Measurements from ENCODE around the gene UBTD2. TPM values are rescaled to one million over a fixed set of nuclear protein-coding genes. Genes with fewer than 3 reads are reported as not detected.

The UBTD2 gene
- total RNA-seq, 3 donors from 2014 or later (not counting 1 experiment from before 2014, with no cell fraction given) = 1.7 to 3.3 (median 2.6) TPM

GRCh38 chr5:172185096-172185461, 98.5 kb downstream of the UBTD2 start:
- peak overlapping the region; percentile 66 for H3K4me3 ChIP-seq (ENCODE audit: low read length)
- 2% methylated on average over 10 of the region's 10 CpGs for WGBS (ENCODE audit: insufficient coverage)
- H3K4me1 Mint-ChIP-seq = peaks cover 52% of the 10 kb centered on the region in 2 donors

GRCh38 chr5:172183881-172184280, 99.7 kb downstream of the UBTD2 start:
- Histone ChIP-seq H3K27me3 (ENCODE audit: control insufficient read depth, insufficient read depth, low read length) (no peaks in the 10 kb centered on the region), H3K9me3 (ENCODE audit: control insufficient read depth, insufficient read depth, low read length) (no peaks in the 10 kb centered on the region), H3K27ac (ENCODE audit: low read length) (peak overlapping the region; percentile 85), H3K4me3 (ENCODE audit: low read length) (peak overlapping the region; percentile 66), H3K36me3 (ENCODE audit: control insufficient read depth, insufficient read depth, low read length) (peaks cover 9% of the 10 kb centered on the region), H3K4me1 (ENCODE audit: control insufficient read depth, insufficient read depth, low read length) (peaks cover 74% of the 10 kb centered on the region)
- 49% methylated on average over 4 of the region's 4 CpGs for WGBS (ENCODE audit: insufficient coverage)
- Mint-ChIP-seq H3K27ac (peak overlapping the region; percentile 97 to 98), H3K4me1 (peaks cover 63 to 64% of the 10 kb centered on the region in 2 donors), H3K9me3 (no peaks in the 10 kb centered on the region), H3K4me3 (peak overlapping the region; percentile 98), H3K36me3 (no peaks in the 10 kb centered on the region), H3K27me3 (ENCODE audit: low read depth in 2 of 2) (no peaks in the 10 kb centered on the region)
- ATAC-seq (no peak), DNase-seq (peak in 1 of 2 donors; percentile 25)
- TF ChIP-seq CTCF (IDR thresholded peaks at IDR 0.05) = no peak
- intact Hi-C loops (cut with micrococcal nuclease) = loop anchor here (2.0 to 10.0 kb wide), 2 partner anchors 35 to 101 kb away; partner anchors contain the start of gene UBTD2

More at GRCh38 chr5:172185096-172185461, 98.5 kb downstream of the UBTD2 start:
- Histone ChIP-seq H3K36me3 (ENCODE audit: control insufficient read depth, insufficient read depth, low read length) (peaks cover 9% of the 10 kb centered on the region), H3K27ac (ENCODE audit: low read length) (peak overlapping the region; percentile 85), H3K4me1 (ENCODE audit: control insufficient read depth, insufficient read depth, low read length) (peaks cover 62% of the 10 kb centered on the region), H3K9me3 (ENCODE audit: control insufficient read depth, insufficient read depth, low read length) (no peaks in the 10 kb centered on the region), H3K27me3 (ENCODE audit: control insufficient read depth, insufficient read depth, low read length) (no peaks in the 10 kb centered on the region)
- intact Hi-C loops (cut with micrococcal nuclease) = loop anchor here (1.0 to 10.0 kb wide), 4 partner anchors 10 to 178 kb away; partner anchors contain the start of genes FBXW11 and UBTD2
- Mint-ChIP-seq H3K36me3 (no peaks in the 10 kb centered on the region), H3K27me3 (ENCODE audit: low read depth in 2 of 2) (no peaks in the 10 kb centered on the region), H3K4me3 (peak overlapping the region; percentile 98), H3K27ac (peak overlapping the region; percentile 97 to 98), H3K9me3 (no peaks in the 10 kb centered on the region)
- TF ChIP-seq CTCF (IDR thresholded peaks at IDR 0.05) = no peak
- DNase-seq (peak in 1 of 2 donors; percentile 75), ATAC-seq (no peak)

- intact Hi-C loops (cut with micrococcal nuclease) = loop anchor here (10.0 kb wide), 1 partner anchor 103 kb away; the partner anchor contains the start of gene UBTD2
- DNase-seq (no peak), ATAC-seq (no peak)
- H3K27me3 ChIP-seq (ENCODE audit: control insufficient read depth, insufficient read depth, low read length) = no peaks in the 10 kb centered on the region
- no peak for TF ChIP-seq CTCF (IDR thresholded peaks at IDR 0.05)
- H3K27ac ChIP-seq (ENCODE audit: low read length) = peak overlapping the region; percentile 85
- Mint-ChIP-seq H3K36me3 (no peaks in the 10 kb centered on the region), H3K9me3 (no peaks in the 10 kb centered on the region), H3K27ac (peak overlapping the region; percentile 97 to 98), H3K4me3 (peak overlapping the region; percentile 98), H3K4me1 (peaks cover 77% of the 10 kb centered on the region in 2 donors), H3K27me3 (ENCODE audit: low read depth in 2 of 2) (no peaks in the 10 kb centered on the region)
- WGBS (ENCODE audit: insufficient coverage) = 49% methylated on average over 6 of the region's 6 CpGs
- H3K4me1 ChIP-seq (ENCODE audit: control insufficient read depth, insufficient read depth, low read length) = peaks cover 90% of the 10 kb centered on the region
- H3K36me3 ChIP-seq (ENCODE audit: control insufficient read depth, insufficient read depth, low read length) = peaks cover 9% of the 10 kb centered on the region
- no peaks in the 10 kb centered on the region for H3K9me3 ChIP-seq (ENCODE audit: control insufficient read depth, insufficient read depth, low read length)
- no peak overlapping the region for H3K4me3 ChIP-seq (ENCODE audit: low read length)
Measured at GRCh38 chr5:172182291-172182690, 101.3 kb downstream of the UBTD2 start.

- ATAC-seq (no peak), DNase-seq (peak in 1 of 2 donors; percentile 77)
- Histone ChIP-seq H3K4me1 (ENCODE audit: control insufficient read depth, insufficient read depth, low read length) (peaks cover 99% of the 10 kb centered on the region), H3K9me3 (ENCODE audit: control insufficient read depth, insufficient read depth, low read length) (no peaks in the 10 kb centered on the region), H3K36me3 (ENCODE audit: control insufficient read depth, insufficient read depth, low read length) (peaks cover 12% of the 10 kb centered on the region), H3K27ac (ENCODE audit: low read length) (peak overlapping the region; percentile 95), H3K27me3 (ENCODE audit: control insufficient read depth, insufficient read depth, low read length) (no peaks in the 10 kb centered on the region), H3K4me3 (ENCODE audit: low read length) (no peak overlapping the region)
- H3K36me3 Mint-ChIP-seq = no peaks in the 10 kb centered on the region
- peak overlapping the region; percentile 82 for H3K4me3 Mint-ChIP-seq
- H3K4me1 Mint-ChIP-seq = peaks cover 76 to 77% of the 10 kb centered on the region in 2 donors
- WGBS (ENCODE audit: insufficient coverage) = 54% methylated on average over 9 of the region's 9 CpGs
- H3K9me3 Mint-ChIP-seq = no peaks in the 10 kb centered on the region
- intact Hi-C loops (cut with micrococcal nuclease) = loop anchor here (10.0 kb wide), 1 partner anchor 104 kb away; the partner anchor contains the start of gene UBTD2
- no peaks in the 10 kb centered on the region for H3K27me3 Mint-ChIP-seq (ENCODE audit: low read depth in 2 of 2)
- peak overlapping the region; percentile 97 to 98 for H3K27ac Mint-ChIP-seq
- no peak for TF ChIP-seq CTCF (IDR thresholded peaks at IDR 0.05)
Measured at GRCh38 chr5:172180936-172181335, 102.6 kb downstream of the UBTD2 start.

Data from natural killer cell (primary cell).